Colon (tissue), 2 donors: ENCODE results near the gene TRIM44.

ENCODE experiments used
- FAIRE-seq: peaks from 2 replicates; lab custom pipeline; 2012; peaks lifted over from hg19 to GRCh38; lab: Jason Lieb, UNC
- donor health status: control.
- donor health status: control.

Gene TRIM44, protein sequence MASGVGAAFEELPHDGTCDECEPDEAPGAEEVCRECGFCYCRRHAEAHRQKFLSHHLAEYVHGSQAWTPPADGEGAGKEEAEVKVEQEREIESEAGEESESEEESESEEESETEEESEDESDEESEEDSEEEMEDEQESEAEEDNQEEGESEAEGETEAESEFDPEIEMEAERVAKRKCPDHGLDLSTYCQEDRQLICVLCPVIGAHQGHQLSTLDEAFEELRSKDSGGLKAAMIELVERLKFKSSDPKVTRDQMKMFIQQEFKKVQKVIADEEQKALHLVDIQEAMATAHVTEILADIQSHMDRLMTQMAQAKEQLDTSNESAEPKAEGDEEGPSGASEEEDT

DNA sequence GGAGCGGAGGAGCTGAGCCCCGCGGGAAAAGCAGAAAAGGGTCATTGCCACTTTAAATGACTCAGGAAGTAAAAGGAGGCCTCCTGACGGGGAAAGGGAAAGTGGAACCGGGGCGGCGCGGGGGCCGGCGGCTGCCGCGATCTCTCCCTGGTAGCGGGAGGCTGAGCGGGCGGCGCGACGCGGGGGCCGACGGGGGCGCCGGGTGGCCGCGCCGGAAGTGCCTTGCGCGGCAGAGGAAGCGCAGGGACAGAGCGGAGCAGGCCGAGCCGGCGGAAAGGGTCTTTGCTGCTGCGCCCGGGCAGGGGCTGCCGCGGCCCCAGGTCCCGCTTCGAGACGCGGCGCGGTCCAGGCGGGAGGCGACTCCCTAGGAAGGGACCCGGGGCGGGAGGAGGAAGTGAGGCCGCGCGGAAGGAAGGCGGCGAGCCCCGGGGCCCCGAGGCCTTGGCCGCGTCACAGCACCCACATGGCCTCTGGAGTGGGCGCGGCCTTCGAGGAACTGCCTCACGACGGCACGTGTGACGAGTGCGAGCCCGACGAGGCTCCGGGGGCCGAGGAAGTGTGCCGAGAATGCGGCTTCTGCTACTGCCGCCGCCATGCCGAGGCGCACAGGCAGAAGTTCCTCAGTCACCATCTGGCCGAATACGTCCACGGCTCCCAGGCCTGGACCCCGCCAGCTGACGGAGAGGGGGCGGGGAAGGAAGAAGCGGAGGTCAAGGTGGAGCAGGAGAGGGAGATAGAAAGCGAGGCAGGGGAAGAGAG is at the start of gene TRIM44:
TRIM44 (plus strand) TSS at position 127 of the 759 bp plus-strand sequence; CDS start at position 464, 337 bp downstream.
- FAIRE-seq: no peak

- FAIRE-seq: no peak
These were observed 47.5 kb upstream of the TRIM44 start for GRCh38 chr11:35614939-35615569.

DNA sequence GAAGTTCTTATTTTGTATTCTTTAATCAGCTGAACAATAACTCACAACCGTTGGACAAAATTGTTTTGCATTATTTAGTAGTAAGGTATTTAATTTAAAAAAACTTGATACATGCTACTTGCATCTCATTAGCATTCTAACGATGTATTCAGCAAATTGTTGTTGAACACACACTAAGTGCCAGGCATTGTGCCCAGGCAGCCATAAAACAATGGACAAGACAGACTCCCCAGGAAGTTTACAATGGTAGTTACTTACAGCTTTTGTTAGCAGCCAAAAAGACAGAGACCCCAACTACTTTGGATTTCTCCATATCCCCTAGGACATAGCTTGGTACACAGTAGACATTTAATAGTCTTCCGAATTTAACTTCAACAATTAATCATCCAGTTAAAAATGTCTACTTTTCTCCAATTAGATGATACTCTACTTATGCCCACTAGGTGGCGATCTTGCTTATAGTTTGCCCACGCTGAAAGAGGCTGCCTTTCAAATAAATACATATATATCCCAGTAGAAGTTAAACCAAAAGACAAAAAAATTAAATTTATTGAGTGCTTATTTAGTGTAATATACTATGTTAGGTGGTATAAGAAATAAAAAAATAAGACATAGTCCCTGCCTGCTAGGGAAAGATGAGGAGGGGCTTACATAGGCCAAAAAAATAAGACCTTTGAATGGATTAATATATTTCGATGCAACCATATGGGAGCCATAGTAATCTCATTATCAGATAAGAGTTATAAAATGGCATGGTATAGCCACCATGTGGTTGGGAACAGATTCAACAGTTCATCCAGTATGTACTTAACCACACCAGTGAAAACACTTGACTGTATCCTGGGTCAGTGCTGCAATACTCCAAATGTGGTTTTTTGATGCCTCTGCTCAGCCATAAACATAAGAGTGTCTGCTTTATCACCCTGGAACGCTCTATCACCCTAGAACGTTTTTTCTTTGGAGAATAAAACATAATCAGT is 46.4 kb upstream of the TRIM44 start:
- peak; percentile 78 for FAIRE-seq

DNA sequence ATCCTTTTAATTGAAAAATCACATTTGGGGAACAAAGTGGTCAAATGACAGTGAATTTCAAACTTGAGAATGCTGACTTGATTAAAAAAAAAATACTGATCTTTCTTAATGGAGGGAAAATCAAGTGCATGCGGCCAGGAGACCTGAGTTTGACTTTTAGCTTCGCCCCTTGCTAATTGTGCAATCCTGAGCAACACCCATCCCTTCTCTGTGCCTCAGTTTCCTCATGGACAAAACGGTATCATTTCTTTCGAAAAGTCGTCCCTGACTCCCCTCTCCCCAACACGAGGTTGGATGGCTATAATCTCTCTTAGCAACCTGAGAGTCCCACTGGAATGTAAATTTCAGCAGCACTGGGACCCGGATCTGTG is 45.3 kb upstream of the TRIM44 start:
- no peak for FAIRE-seq

DNA sequence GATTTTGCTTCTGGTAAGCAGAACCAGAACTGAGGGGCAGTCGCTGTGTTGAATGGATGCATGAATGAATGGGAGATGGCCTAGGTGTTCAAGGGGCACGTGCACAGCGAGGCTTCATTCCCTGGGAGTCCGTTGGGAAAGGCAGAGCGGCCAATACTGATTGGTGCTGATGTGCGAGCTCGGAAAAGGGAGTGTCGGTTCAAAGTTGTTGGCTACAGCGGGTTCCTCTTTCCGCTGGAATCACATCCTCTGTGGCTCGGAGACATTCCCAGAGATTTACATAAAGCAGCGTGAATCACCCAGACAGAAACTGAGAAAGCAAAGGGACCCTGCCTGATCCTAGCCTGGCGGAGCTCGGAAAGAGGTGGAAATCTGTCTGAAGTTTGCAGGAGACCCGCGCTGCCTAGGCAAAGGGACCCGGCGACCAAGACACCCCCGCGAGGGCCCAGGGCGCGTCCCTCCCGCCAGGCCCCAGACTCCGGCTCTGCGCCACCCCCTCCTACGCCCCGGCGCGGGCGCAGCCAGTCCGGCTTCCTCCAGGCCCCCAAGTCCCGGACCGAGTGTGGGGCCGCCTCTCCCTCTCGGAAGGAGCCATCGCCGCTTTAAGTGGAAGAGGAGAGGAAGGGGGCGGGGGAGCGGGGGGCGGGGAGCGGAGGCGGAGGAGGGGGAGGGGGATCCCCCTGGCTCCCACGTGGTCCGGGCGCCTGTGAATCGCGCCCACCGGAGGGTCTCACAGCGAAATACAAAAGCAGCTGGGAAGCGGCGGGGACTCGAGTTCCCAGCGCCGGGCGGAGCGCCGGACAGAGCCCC is 44.7 kb upstream of the TRIM44 start, which contains the start of gene FJX1:
FJX1 (plus strand) TSS at position 774 of the 810 bp plus-strand sequence. CDS start 177 bp downstream, outside the sequence.
- no peak for FAIRE-seq

DNA sequence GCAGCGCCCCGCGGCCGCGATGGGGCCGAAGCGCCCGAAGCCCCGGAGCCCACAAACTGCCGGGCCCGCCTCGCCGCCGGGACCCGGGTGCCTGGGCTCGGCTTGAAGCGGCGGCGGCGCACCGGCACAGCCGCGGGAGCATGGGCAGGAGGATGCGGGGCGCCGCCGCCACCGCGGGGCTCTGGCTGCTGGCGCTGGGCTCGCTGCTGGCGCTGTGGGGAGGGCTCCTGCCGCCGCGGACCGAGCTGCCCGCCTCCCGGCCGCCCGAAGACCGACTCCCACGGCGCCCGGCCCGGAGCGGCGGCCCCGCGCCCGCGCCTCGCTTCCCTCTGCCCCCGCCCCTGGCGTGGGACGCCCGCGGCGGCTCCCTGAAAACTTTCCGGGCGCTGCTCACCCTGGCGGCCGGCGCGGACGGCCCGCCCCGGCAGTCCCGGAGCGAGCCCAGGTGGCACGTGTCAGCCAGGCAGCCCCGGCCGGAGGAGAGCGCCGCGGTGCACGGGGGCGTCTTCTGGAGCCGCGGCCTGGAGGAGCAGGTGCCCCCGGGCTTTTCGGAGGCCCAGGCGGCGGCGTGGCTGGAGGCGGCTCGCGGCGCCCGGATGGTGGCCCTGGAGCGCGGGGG is 44.0 kb upstream of the TRIM44 start:
- no peak for FAIRE-seq

DNA sequence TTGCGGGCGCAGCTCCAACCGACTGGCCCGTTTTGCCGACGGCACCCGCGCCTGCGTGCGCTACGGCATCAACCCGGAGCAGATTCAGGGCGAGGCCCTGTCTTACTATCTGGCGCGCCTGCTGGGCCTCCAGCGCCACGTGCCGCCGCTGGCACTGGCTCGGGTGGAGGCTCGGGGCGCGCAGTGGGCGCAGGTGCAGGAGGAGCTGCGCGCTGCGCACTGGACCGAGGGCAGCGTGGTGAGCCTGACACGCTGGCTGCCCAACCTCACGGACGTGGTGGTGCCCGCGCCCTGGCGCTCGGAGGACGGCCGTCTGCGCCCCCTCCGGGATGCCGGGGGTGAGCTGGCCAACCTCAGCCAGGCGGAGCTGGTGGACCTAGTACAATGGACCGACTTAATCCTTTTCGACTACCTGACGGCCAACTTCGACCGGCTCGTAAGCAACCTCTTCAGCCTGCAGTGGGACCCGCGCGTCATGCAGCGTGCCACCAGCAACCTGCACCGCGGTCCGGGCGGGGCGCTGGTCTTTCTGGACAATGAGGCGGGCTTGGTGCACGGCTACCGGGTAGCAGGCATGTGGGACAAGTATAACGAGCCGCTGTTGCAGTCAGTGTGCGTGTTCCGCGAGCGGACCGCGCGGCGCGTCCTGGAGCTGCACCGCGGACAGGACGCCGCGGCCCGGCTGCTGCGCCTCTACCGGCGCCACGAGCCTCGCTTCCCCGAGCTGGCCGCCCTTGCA is 43.3 kb upstream of the TRIM44 start:
- FAIRE-seq: no peak

- no peak for FAIRE-seq
These were observed 42.5 kb upstream of the TRIM44 start for GRCh38 chr11:35619855-35620640.

- FAIRE-seq: no peak
These were observed 41.8 kb upstream of the TRIM44 start for GRCh38 chr11:35620795-35621194.

GRCh38 chr11:35621620-35622019 is 41.0 kb upstream of the TRIM44 start:
- FAIRE-seq: no peak

GRCh38 chr11:35622070-35622469 is 40.5 kb upstream of the TRIM44 start:
- FAIRE-seq: no peak

DNA sequence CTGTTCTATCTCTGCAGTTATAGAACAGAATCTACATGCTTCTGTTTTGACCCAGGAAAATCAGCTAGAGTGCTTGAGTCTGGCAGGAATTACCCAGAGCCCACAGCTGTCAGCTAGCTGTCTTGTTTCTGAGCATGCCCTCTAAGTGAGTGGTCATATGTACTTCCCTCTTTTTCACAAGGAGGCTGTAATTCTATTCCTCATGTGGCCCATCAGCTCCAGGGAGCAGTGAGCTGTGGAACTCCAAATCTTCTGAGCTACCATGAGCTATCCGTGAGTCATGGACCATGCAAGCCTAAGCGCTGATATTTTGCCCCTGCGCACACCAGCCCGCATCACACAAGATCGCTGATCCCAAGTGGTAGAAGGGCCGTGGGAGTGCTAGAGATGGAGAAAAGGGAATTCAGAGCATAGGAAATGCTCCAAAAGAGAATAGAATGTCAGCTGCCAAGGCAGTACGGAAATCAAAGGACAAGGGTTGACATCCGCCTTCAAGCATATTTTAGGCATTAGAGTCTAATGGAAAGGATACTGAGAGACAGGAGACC is 38.9 kb upstream of the TRIM44 start:
- FAIRE-seq: no peak

- no peak for FAIRE-seq
These were observed 38.3 kb upstream of the TRIM44 start for GRCh38 chr11:35624316-35624715.

- FAIRE-seq: no peak
These were observed 37.8 kb upstream of the TRIM44 start for GRCh38 chr11:35624781-35625180.

GRCh38 chr11:35626501-35626900 is 36.1 kb upstream of the TRIM44 start:
- FAIRE-seq: no peak

GRCh38 chr11:35629511-35629910 is 33.1 kb upstream of the TRIM44 start:
- FAIRE-seq: no peak

DNA sequence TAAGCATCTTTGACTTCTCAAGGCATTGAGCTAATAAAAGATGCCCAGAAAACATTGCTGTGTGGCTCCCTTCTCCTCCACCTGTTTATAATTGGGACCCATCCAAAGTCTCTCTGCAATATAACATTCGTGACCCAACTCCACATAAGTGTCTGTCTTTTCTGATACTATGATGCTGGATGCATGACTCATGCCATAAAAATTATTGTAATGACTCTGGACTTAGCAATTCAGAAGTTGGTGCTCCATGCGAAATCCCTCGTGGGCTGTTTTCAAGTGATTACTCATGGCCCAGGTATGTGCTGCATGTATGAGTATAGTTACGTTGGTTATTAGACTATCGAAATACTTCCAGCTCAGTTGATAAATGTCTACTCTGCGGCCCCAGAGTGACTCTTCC is 32.7 kb upstream of the TRIM44 start:
- FAIRE-seq: no peak

- no peak for FAIRE-seq
These were observed 30.7 kb upstream of the TRIM44 start for GRCh38 chr11:35631891-35632290.

DNA sequence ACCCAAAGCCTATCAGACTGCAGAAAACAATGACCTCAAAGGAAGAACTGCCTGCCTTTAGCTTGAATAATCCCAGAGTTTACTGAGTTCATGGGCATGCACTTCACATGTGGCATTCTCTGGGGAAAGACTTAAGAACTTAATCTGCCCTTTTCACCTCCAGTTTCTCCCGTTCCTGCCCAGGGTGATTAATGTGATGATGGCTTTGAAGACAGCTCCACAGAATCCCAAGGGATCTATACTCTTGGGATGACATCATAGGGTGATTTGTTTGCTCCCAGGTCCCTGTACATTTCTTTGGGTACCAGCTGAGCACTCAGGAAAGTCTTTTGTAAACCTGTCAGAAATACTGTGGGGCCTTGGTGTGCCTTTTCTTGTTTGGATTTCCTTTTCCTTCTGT is 30.3 kb upstream of the TRIM44 start:
- no peak for FAIRE-seq
